ENCODE data around the gene ELF2. TPM values are rescaled to one million over a fixed set of nuclear protein-coding genes. Genes with fewer than 3 reads are reported as not detected.

Gene ELF2
- total and polyA plus RNA-seq, 2 of the 8 experiments (the other 6 are each of a cell fraction or from before 2014, with no cell fraction given): 21.1 to 44.3 TPM

DNA sequence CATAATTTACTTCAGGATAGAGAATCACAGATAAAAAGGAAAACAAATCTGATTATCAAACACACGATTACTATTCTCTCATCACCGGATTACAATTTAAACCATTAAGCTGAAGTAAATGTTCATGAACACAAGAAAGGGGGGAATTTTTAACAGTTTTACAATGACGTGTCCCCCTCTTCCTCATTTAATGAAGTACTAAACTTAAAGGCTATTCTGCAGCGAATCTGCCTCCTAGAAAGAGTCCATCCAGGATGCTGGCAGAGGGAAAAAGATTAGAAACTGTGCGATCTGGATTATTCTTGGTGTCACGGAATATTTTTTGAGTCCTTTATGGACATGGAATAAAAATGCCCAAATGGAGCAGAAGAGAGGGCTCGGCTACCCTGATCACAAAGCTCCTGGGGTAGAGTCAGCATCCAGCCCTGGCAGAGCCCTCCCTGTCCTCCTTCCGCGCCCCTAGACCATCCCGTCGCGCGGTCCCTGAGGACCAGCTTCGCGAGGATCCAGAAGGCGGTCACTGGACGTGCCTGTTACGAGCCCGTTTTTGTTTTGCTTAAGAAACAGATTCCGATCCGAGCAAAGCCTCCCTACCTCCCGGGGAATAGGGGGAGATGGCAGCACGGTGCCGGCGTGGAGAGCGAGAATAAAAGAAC, 1.2 kb downstream of the ELF2 start (continued):
- no peak for TF ChIP-seq CHD7 (IDR thresholded peaks at IDR 0.05; ENCODE audit: insufficient replicate concordance, low read length)
- no peak for TF ChIP-seq SP2 (IDR thresholded peaks at IDR 0.05; ENCODE audit: low read length)
- TF ChIP-seq SAP30 (IDR thresholded peaks at IDR 0.05; ENCODE audit: insufficient read depth, insufficient replicate concordance, low read length): no peak
- TF ChIP-seq SUZ12 (IDR thresholded peaks at IDR 0.05; ENCODE audit: low read length): no peak
- TF ChIP-seq, protein P1, sequence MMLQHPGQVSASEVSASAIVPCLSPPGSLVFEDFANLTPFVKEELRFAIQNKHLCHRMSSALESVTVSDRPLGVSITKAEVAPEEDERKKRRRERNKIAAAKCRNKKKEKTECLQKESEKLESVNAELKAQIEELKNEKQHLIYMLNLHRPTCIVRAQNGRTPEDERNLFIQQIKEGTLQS (IDR thresholded peaks at IDR 0.05; ENCODE audit: insufficient read depth, low read depth, low read length): no peak
- TF ChIP-seq POLR2AphosphoS5 (IDR thresholded peaks at IDR 0.05; ENCODE audit: low read depth, low read length): no peak; the same call in 1 of the 2 replicates
- no peak for TF ChIP-seq JUND (IDR thresholded peaks at IDR 0.05; ENCODE audit: low read length)
- TF ChIP-seq EZH2 (IDR thresholded peaks at IDR 0.05; ENCODE audit: low read depth, low read length, severe bottlenecking): no peak
- peak in 1 of 2 experiments; percentile 53; a peak in 1 of 4 replicates for TF ChIP-seq SIN3A (conservative IDR thresholded peaks at IDR 0.05 in 1 of 2, IDR thresholded peaks at IDR 0.05 in 1 of 2; ENCODE audit: low read depth in 1 of 2, low read length in 2 of 2)
